ENCODE data around the gene LEMD1. TPM values are rescaled to one million over a fixed set of nuclear protein-coding genes. Genes with fewer than 3 reads are reported as not detected.

Gene LEMD1
- total RNA-seq, 1 experiment from 2014 or later: not detected

GRCh38 chr1:205358579-205358978, 63.3 kb downstream of the LEMD1 start:
- no peak overlapping the region for H3K4me3 ChIP-seq (ENCODE audit: low read depth in 2 of 2, low read length in 2 of 2)
- POLR2A ChIA-PET: no interaction called here
- in situ Hi-C loops (cut with HindIII; ENCODE audit: low pct_unique_long_range_greater_than_20kb, low sequenced_read_pairs): no loop called here
- H3K27ac ChIP-seq (ENCODE audit: low read length): no peak overlapping the region
- no peaks in the 10 kb centered on the region for H3K36me3 ChIP-seq (ENCODE audit: control insufficient read depth, insufficient read depth, low read length)
- no peaks in the 10 kb centered on the region for H3K4me1 ChIP-seq (ENCODE audit: control insufficient read depth, insufficient read depth, low read length)
- TF ChIP-seq TCF7L2 (IDR thresholded peaks at IDR 0.05; ENCODE audit: low read depth, low read length) (no peak), CTCF (IDR thresholded peaks at IDR 0.05) (no peak), SIN3A (IDR thresholded peaks at IDR 0.05; ENCODE audit: borderline replicate concordance, insufficient read depth, low read depth, low read length) (no peak), REST (IDR thresholded peaks at IDR 0.05; ENCODE audit: insufficient read depth in 1 of 2, low read depth in 2 of 2, low read length in 1 of 2) (no peak), POLR2AphosphoS5 (IDR thresholded peaks at IDR 0.05; ENCODE audit: low read depth, low read length) (no peak)
- intact Hi-C loops (cut with micrococcal nuclease; ENCODE audit: unreplicated experiment): no loop called here
- ATAC-seq (no peak), DNase-seq (ENCODE audit: low read depth, low spot score) (no peak)
- H3K27me3 ChIP-seq (ENCODE audit: control insufficient read depth, insufficient read depth, low read length): peaks cover 6% of the 10 kb centered on the region; the same call in 1 of the 2 replicates
- BruUV-seq (replicated peaks): no TSS peak
- no peaks in the 10 kb centered on the region for H3K9me3 ChIP-seq (ENCODE audit: control insufficient read depth, insufficient read depth, low read depth, low read length)
- CTCF ChIA-PET: no interaction called here

GRCh38 chr1:205357567-205357966, 64.3 kb downstream of the LEMD1 start:
- no peak for ATAC-seq
- Histone ChIP-seq H3K27me3 (ENCODE audit: control insufficient read depth, insufficient read depth, low read length) (peaks cover 6% of the 10 kb centered on the region; the same call in 1 of the 2 replicates), H3K4me1 (ENCODE audit: control insufficient read depth, insufficient read depth, low read length) (no peaks in the 10 kb centered on the region), H3K27ac (ENCODE audit: low read length) (no peak overlapping the region), H3K9me3 (ENCODE audit: control insufficient read depth, insufficient read depth, low read depth, low read length) (no peaks in the 10 kb centered on the region), H3K4me3 (ENCODE audit: low read depth in 2 of 2, low read length in 2 of 2) (no peak overlapping the region), H3K36me3 (ENCODE audit: control insufficient read depth, insufficient read depth, low read length) (no peaks in the 10 kb centered on the region)
- in situ Hi-C loops (cut with HindIII; ENCODE audit: low pct_unique_long_range_greater_than_20kb, low sequenced_read_pairs): no loop called here
- intact Hi-C loops (cut with micrococcal nuclease; ENCODE audit: unreplicated experiment): no loop called here
- no peak for DNase-seq (ENCODE audit: low read depth, low spot score)
- BruUV-seq (replicated peaks): no TSS peak
- ChIA-PET POLR2A (no interaction called here), CTCF (no interaction called here)
- TF ChIP-seq SIN3A (IDR thresholded peaks at IDR 0.05; ENCODE audit: borderline replicate concordance, insufficient read depth, low read depth, low read length): no peak
- TF ChIP-seq REST (IDR thresholded peaks at IDR 0.05; ENCODE audit: insufficient read depth in 1 of 2, low read depth in 2 of 2, low read length in 1 of 2): no peak
- TF ChIP-seq CTCF (IDR thresholded peaks at IDR 0.05): no peak
- no peak for TF ChIP-seq POLR2AphosphoS5 (IDR thresholded peaks at IDR 0.05; ENCODE audit: low read depth, low read length)
- TF ChIP-seq TCF7L2 (IDR thresholded peaks at IDR 0.05; ENCODE audit: low read depth, low read length): no peak
